A549 (cell line): ENCODE data around the gene MYB. TPM values are rescaled to one million over a fixed set of nuclear protein-coding genes. Genes with fewer than 3 reads are reported as not detected.

Experiments
- ATAC-seq, 2 experiments: fragments of 200-7000 bp in 1 of 2; fragments of >200 bp in 1 of 2; cut with Nextera tagmentation in 1 of 2; cut with Tn5 transposase in 1 of 2; 3 replicates each; pipeline versions ENCODE4 v1.8.0 to v1.9.1; 2018 to 2020; ENCODE audit warnings: mild to moderate bottlenecking in 1 of 2, moderate library complexity in 1 of 2
- CTCF ChIA-PET: fragments of 300-600 bp; sonication (Branson Sonifier 250); formaldehyde crosslinking; extraction: SDS; loops from one replicate; lab custom pipeline; 2021; ENCODE audit warnings: antibody characterized with exemption, inconsistent platforms; lab: Yijun Ruan, JAX
- POLR2A ChIA-PET: fragments of 350-600 bp; formaldehyde crosslinking; extraction: SDS; loops from one replicate; lab custom pipeline; 2021; ENCODE audit warnings: antibody characterized with exemption, inconsistent platforms; lab: Yijun Ruan, JAX
- DNase-seq, 2 experiments: peaks; one replicate each; pipeline versions ENCODE4 v3.0.0 to v3.0.0-alpha.2; 2011 to 2016; ENCODE audit warnings: low read depth in 1 of 2, low spot score in 1 of 2
- FAIRE-seq: peaks from 2 replicates; lab custom pipeline; 2011; peaks lifted over from hg19 to GRCh38; lab: Jason Lieb, UNC
- H3K27ac ChIP-seq, 2 experiments: fragments of >200 bp; sonication (Bioruptor Twin); formaldehyde crosslinking; 3 replicates each; pipeline ENCODE4 v1.5.1; 2016 to 2017
- H3K4me1 ChIP-seq: fragments of >200 bp; sonication (Bioruptor Twin); formaldehyde crosslinking; 3 replicates; pipeline ENCODE4 v1.6.1; 2016
- H3K4me2 ChIP-seq: fragments of >200 bp; sonication (Bioruptor Twin); formaldehyde crosslinking; 3 replicates; pipeline ENCODE4 v1.6.1; 2016
- H3K4me3 ChIP-seq: fragments of >200 bp; sonication (Bioruptor Twin); formaldehyde crosslinking; 3 replicates; pipeline ENCODE4 v1.5.1; 2016
- H3K9me3 ChIP-seq: fragments of >200 bp; sonication (Bioruptor Twin); formaldehyde crosslinking; 3 replicates; pipeline ENCODE4 v1.6.1; 2016
- CBX8 ChIP-seq: fragments of 200-600 bp; sonication (generic); IDR thresholded peaks from 2 replicates; pipeline ENCODE4 v1.6.1; 2016
- CEBPB ChIP-seq, 2 experiments: fragments of >200 bp in 1 of 2; sonication (Bioruptor Twin) in 1 of 2; formaldehyde crosslinking in 1 of 2; IDR thresholded peaks; 2 replicates each; pipeline ENCODE4 v1.6.1; 2012 to 2016
- EHF ChIP-seq: fragments of 250-450 bp; sonication (Bioruptor Pico); IDR thresholded peaks from 2 replicates; pipeline ENCODE4 v1.5.0; 2020; ENCODE audit warnings: mild to moderate bottlenecking
- HEYL ChIP-seq: fragments of 250-450 bp; sonication (Bioruptor Pico); IDR thresholded peaks from 2 replicates; pipeline ENCODE4 v1.8.0; 2021; ENCODE audit warnings: mild to moderate bottlenecking, moderate library complexity
- JUN ChIP-seq, 2 experiments: fragments of >200 bp; sonication (Bioruptor Twin); formaldehyde crosslinking; IDR thresholded peaks; 2 replicates in 1 of 2; 3 replicates in 1 of 2; pipeline ENCODE4 v1.6.1; 2016 to 2017
- NFE2L2 ChIP-seq: fragments of 150-350 bp; conservative IDR thresholded peaks from 2 replicates; pipeline ENCODE4 v1.6.1; 2014; ENCODE audit warnings: low read length
- NPAS2 ChIP-seq: fragments of 250-450 bp; sonication (Bioruptor Pico); IDR thresholded peaks from 2 replicates; pipeline ENCODE4 v1.8.0; 2022; ENCODE audit warnings: mild to moderate bottlenecking, moderate library complexity, borderline replicate concordance
- PHF8 ChIP-seq: fragments of 200-600 bp; sonication (generic); IDR thresholded peaks from 2 replicates; pipeline ENCODE4 v1.6.1; 2016; ENCODE audit warnings: low read depth, mild to moderate bottlenecking, antibody characterized with exemption, moderate library complexity, borderline replicate concordance
- POLR2A ChIP-seq: IDR thresholded peaks from 2 replicates; pipeline ENCODE4 v1.6.1; 2012; ENCODE audit warnings: mild to moderate bottlenecking, low read length
- POLR2AphosphoS2 ChIP-seq: conservative IDR thresholded peaks from 2 replicates; pipeline ENCODE4 v1.6.1; 2012; ENCODE audit warnings: low read length, improper control_type of control experiment, inconsistent platforms
- RAD21 ChIP-seq, 2 experiments: fragments of >200 bp in 1 of 2; sonication (Bioruptor Twin) in 1 of 2; formaldehyde crosslinking in 1 of 2; IDR thresholded peaks in 1 of 2; conservative IDR thresholded peaks in 1 of 2; 2 replicates in 1 of 2; 3 replicates in 1 of 2; pipeline ENCODE4 v1.6.1; 2012 to 2018; ENCODE audit warnings: inconsistent platforms in 1 of 2
- RNF2 ChIP-seq: fragments of 200-600 bp; sonication (generic); IDR thresholded peaks from 2 replicates; pipeline ENCODE4 v1.6.1; 2016; ENCODE audit warnings: low read depth, mild to moderate bottlenecking, antibody characterized with exemption, moderate library complexity, borderline replicate concordance
- SMC3 ChIP-seq: fragments of >200 bp; sonication (Bioruptor Twin); formaldehyde crosslinking; IDR thresholded peaks from 3 replicates; pipeline ENCODE4 v1.6.1; 2018; ENCODE audit warnings: inconsistent platforms
- SREBF2 ChIP-seq: fragments of 450-650 bp; IDR thresholded peaks from 2 replicates; pipeline ENCODE4 v1.6.1; 2014; ENCODE audit warnings: mild to moderate bottlenecking, moderate library complexity
- TFCP2L1 ChIP-seq: fragments of 250-450 bp; sonication (Bioruptor Pico); IDR thresholded peaks from 2 replicates; pipeline ENCODE4 v1.5.0; 2021; ENCODE audit warnings: mild to moderate bottlenecking
- ZC3H11A ChIP-seq: fragments of 450-650 bp; IDR thresholded peaks from 2 replicates; pipeline ENCODE4 v1.6.1; 2014; ENCODE audit warnings: antibody characterized with exemption, mild to moderate bottlenecking
- ZSCAN20 ChIP-seq: fragments of 250-450 bp; sonication (Bioruptor Pico); IDR thresholded peaks from 2 replicates; pipeline ENCODE4 v1.8.0; 2022; ENCODE audit warnings: mild to moderate bottlenecking, moderate library complexity
- WGBS: methylation state at CpG from one replicate; pipeline ENCODE4 v1.1.6; 2017; ENCODE audit errors: missing lambda C conversion rate; 5-methylcytosine and 5-hydroxymethylcytosine counted together
- polyA plus RNA-seq, 4 experiments: library from polyadenylated mRNA; depleted of rRNA in 3 of 4; stranded (reverse); fragments of >200 nt; fragmentation: RNase III in 1 of 4; extraction: RNeasy Plus Mini Kit Qiagen cat#74134 plus additional on column Dnase treatment in 1 of 4; gene quantifications; 2 replicates in 3 of 4; 3 replicates in 1 of 4; pipeline ENCODE4 v1.2.3, GENCODE V29; 2011 to 2017
- TF ChIP-seq, protein P1 (sequence below): fragments of 250-450 bp; sonication (Bioruptor Pico); IDR thresholded peaks from 2 replicates; pipeline ENCODE4 v1.5.0; 2020; ENCODE audit warnings: low read depth, mild to moderate bottlenecking, moderate library complexity
- TF ChIP-seq, protein P2 (sequence below): IDR thresholded peaks from 2 replicates; pipeline ENCODE4 v1.6.1; 2012
- TF ChIP-seq, protein P3 (sequence below): IDR thresholded peaks from 2 replicates; pipeline ENCODE4 v1.6.1; 2012
- TF ChIP-seq, protein P4 (sequence below): fragments of 150-350 bp; IDR thresholded peaks from 2 replicates; pipeline ENCODE4 v1.6.1; 2014; ENCODE audit warnings: low read depth, mild to moderate bottlenecking, low read length
- TF ChIP-seq, protein P5 (sequence below): fragments of >200 bp; sonication (Bioruptor Twin); formaldehyde crosslinking; IDR thresholded peaks from 3 replicates; pipeline ENCODE4 v1.5.1; 2016

Gene MYB
- polyA plus RNA-seq, 2 of the 4 experiments (the other 2 are of a cell fraction) = 0.22 to 0.27 TPM

DNA sequence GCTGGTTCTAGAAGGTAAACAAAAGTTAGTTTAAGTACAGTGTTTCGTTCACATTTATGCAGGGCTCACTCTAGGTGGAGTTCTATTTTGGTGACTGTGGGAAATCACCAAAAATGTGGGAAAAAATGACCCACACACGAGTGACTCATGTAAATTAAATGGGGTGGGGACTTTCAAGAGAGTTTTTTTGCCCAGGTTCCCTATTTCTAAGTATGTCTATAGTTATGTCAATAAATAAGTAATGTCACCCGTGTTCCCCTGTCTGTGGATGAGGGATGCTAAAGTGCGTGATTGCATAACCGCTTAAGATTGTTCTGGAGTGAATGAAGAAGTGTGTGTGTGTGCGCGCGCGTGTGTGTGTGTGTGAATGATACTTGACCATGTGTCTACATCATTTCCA, 69.1 kb downstream of the MYB start:
- FAIRE-seq = no peak
- Histone ChIP-seq H3K9me3 (no peaks in the 10 kb centered on the region), H3K4me3 (no peak overlapping the region), H3K27ac (no peak overlapping the region), H3K4me1 (no peaks in the 10 kb centered on the region), H3K4me2 (no peak overlapping the region)
- ChIA-PET POLR2A (no interaction called here), CTCF (interaction anchor here (1.3 to 2.1 kb wide), 2 partner anchors 18 to 22 kb away, joined by 3 to 4 read pairs; no protein-coding TSS in a partner anchor)
- TF ChIP-seq RAD21 (conservative IDR thresholded peaks at IDR 0.05 in 1 of 2, IDR thresholded peaks at IDR 0.05 in 1 of 2) (no peak), SREBF2 (no peak), NFE2L2 (no peak), JUN (IDR thresholded peaks at IDR 0.05) (no peak), CEBPB (IDR thresholded peaks at IDR 0.05) (no peak), PHF8 (no peak), ZC3H11A (no peak)
- TF ChIP-seq, protein P1, sequence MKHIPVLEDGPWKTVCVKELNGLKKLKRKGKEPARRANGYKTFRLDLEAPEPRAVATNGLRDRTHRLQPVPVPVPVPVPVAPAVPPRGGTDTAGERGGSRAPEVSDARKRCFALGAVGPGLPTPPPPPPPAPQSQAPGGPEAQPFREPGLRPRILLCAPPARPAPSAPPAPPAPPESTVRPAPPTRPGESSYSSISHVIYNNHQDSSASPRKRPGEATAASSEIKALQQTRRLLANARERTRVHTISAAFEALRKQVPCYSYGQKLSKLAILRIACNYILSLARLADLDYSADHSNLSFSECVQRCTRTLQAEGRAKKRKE = no peak
- ATAC-seq = no peak
- DNase-seq = no peak
- WGBS = 82% methylated on average over 9 of the region's 9 CpGs

DNA sequence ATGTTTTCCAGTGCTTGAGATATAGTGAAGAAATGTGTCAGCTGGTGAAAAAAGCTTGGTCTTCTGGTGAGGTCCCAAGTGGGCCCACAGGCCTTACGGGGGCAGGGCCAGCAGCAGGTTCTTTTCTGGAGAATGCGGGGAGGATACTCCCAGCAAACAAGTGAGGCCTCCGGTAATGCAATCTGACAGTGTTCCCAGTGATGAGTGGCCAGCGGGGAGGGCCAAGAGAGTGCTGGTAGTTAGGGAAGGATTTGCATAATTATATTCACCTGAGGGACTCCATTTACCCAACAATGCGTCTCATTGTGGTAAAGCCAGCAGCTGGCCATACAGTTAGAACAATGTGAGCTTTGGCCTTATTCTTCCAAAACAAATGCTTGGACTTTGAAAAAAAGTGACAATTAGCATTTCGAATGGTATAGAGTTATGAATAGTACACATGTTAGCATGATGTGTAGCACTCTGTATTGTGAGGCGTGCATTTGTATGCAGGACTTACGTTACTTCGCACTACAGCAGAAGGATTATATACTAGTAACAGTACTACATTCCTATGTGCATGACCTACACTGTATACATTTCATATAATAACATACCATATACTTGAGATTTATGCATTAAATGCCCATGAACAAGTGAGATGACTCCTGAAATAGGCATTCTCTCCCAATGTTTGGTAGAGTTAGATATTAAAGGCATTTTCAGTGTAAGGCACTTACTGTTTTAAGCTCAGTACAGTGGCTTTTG, 69.8 kb downstream of the MYB start:
- ATAC-seq (no peak), DNase-seq (no peak), FAIRE-seq (no peak)
- CTCF ChIA-PET = interaction anchor here (2.1 kb wide), 1 partner anchor 22 kb away, joined by 4 read pairs; no protein-coding TSS in a partner anchor
- Histone ChIP-seq H3K4me3 (no peak overlapping the region), H3K4me2 (no peak overlapping the region), H3K4me1 (no peaks in the 10 kb centered on the region), H3K27ac (no peak overlapping the region), H3K9me3 (no peaks in the 10 kb centered on the region)
- 92% methylated on average over 9 of the region's 9 CpGs for WGBS
- no peak for TF ChIP-seq HEYL (CRISPR knock-in tag)
- TF ChIP-seq ZSCAN20 (CRISPR knock-in tag) = no peak
- no peak for TF ChIP-seq POLR2AphosphoS2
- TF ChIP-seq SREBF2 = no peak
- no peak for TF ChIP-seq TFCP2L1 (CRISPR knock-in tag)
- no peak for TF ChIP-seq NPAS2
- no peak for TF ChIP-seq CBX8
- POLR2A ChIA-PET = no interaction called here

DNA sequence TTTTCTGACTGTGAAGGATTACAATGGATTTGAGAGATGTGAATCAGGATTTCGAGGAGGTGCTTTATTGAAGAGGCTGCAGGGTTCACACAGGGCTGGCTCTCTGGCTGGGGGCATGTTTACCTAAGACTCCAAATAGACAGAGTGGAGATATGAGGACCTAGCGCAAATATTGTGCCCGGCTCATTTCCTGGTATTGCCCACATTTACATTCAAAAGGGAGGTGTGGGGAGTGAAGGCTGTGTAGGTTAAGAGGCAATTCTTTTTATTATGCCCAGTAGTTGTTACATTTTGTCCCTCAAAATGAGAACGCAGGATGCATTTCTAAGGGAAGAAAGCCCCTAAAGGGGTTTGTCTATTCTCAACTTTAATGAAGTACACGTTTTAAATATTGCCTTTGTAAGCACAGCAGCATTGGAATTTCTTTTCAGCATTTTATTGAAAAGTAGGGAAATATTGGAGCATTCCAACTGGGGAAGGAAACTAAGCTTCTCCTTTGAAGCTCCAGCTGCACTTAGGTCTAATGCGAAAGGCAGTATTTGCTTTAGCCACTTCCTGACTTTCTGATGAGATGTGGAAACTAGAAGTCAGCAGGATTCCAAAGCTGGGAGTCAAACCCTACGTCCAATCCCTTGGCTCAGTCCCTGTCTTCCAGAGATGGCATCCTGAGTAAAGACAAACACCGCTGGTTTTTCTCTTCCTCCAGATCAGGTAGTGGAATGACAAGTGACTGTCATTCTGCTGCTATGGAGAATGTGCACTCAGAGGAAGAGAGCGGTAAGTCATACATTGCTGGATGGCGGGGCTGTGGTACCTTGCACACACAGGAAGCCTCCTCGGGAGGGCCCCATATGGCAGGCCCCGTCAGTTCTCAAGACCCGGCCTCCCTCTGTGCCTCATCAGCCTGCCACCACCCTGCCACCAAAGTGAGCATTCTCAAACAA, 70.7 kb downstream of the MYB start:
- FAIRE-seq (no peak), ATAC-seq (peak in 1 of 2 experiments; percentile 40; a peak in 1 of 6 replicates), DNase-seq (no peak)
- Histone ChIP-seq H3K9me3 (no peaks in the 10 kb centered on the region), H3K4me2 (no peak overlapping the region), H3K4me1 (no peaks in the 10 kb centered on the region), H3K4me3 (no peak overlapping the region), H3K27ac (no peak overlapping the region)
- POLR2A ChIA-PET = interaction anchor here (0.7 kb wide), 1 partner anchor 68 kb away, joined by 3 read pairs; no protein-coding TSS in a partner anchor
- CTCF ChIA-PET = interaction anchor here (0.6 to 2.1 kb wide), 3 partner anchors 21 to 1127 kb away, joined by 3 to 4 read pairs (median 4); no protein-coding TSS in a partner anchor
- TF ChIP-seq HEYL (CRISPR knock-in tag) (no peak), RNF2 (no peak), EHF (no peak), RAD21 (conservative IDR thresholded peaks at IDR 0.05 in 1 of 2, IDR thresholded peaks at IDR 0.05 in 1 of 2) (no peak), SMC3 (no peak), CEBPB (IDR thresholded peaks at IDR 0.05) (no peak), POLR2A (no peak)
- TF ChIP-seq, protein P2, sequence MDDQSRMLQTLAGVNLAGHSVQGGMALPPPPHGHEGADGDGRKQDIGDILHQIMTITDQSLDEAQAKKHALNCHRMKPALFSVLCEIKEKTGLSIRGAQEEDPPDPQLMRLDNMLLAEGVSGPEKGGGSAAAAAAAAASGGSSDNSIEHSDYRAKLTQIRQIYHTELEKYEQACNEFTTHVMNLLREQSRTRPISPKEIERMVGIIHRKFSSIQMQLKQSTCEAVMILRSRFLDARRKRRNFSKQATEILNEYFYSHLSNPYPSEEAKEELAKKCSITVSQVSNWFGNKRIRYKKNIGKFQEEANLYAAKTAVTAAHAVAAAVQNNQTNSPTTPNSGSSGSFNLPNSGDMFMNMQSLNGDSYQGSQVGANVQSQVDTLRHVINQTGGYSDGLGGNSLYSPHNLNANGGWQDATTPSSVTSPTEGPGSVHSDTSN = no peak
- TF ChIP-seq, protein P3, sequence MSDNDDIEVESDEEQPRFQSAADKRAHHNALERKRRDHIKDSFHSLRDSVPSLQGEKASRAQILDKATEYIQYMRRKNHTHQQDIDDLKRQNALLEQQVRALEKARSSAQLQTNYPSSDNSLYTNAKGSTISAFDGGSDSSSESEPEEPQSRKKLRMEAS = no peak
- TF ChIP-seq, protein P4, sequence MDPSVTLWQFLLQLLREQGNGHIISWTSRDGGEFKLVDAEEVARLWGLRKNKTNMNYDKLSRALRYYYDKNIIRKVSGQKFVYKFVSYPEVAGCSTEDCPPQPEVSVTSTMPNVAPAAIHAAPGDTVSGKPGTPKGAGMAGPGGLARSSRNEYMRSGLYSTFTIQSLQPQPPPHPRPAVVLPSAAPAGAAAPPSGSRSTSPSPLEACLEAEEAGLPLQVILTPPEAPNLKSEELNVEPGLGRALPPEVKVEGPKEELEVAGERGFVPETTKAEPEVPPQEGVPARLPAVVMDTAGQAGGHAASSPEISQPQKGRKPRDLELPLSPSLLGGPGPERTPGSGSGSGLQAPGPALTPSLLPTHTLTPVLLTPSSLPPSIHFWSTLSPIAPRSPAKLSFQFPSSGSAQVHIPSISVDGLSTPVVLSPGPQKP = no peak
- TF ChIP-seq, protein P5, sequence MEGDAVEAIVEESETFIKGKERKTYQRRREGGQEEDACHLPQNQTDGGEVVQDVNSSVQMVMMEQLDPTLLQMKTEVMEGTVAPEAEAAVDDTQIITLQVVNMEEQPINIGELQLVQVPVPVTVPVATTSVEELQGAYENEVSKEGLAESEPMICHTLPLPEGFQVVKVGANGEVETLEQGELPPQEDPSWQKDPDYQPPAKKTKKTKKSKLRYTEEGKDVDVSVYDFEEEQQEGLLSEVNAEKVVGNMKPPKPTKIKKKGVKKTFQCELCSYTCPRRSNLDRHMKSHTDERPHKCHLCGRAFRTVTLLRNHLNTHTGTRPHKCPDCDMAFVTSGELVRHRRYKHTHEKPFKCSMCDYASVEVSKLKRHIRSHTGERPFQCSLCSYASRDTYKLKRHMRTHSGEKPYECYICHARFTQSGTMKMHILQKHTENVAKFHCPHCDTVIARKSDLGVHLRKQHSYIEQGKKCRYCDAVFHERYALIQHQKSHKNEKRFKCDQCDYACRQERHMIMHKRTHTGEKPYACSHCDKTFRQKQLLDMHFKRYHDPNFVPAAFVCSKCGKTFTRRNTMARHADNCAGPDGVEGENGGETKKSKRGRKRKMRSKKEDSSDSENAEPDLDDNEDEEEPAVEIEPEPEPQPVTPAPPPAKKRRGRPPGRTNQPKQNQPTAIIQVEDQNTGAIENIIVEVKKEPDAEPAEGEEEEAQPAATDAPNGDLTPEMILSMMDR = no peak
- WGBS = 52% methylated on average over 12 of the region's 13 CpGs
